GM21526 (cell line): ENCODE measurements around the gene NINJ2.

ENCODE experiments used
- ATAC-seq: cut with Tn5 transposase; IDR thresholded peaks from one replicate; pipeline ENCODE4 v1.9.1; 2021; ENCODE audit warnings: moderate library complexity; ENCODE audit not compliant: unreplicated experiment, low FRiP score

The NINJ2 gene

DNA sequence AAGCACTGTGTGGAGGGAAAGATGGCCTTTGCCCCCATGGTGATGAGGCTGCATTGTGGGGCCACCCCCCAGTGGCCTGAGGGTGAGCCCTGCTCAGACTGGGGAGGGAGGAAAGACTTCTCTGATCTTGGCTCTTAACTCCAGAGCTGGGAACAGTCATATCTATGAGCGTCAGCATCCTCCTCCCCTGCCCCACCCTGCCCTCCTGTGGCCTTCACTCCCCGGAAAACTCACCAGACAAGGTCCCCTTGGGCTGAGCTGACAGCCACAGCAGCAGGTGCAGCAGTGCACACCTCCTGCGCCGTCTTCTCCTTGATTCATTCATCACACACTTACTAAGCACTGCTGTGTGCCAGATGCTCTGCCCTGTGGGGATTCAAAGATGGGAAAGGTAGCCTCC is 104.7 kb downstream of the NINJ2 start:
- ATAC-seq = no peak

GRCh38 chr12:556498-556897 is 106.7 kb downstream of the NINJ2 start:
- no peak for ATAC-seq

DNA sequence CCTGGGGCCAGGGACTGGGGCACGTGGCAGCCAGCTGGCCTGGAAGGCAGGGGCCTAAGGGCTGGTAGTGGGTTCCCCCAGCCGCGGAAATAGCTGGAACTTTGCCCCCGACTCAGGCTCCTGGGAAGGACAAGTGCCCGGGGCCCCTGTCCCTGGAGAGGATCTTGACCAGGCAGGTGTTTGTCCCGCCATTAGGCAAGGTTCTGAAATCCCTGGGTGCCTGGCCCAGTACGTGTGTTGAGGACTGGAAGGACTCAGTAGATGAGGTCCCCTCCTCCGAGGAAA is 109.3 kb downstream of the NINJ2 start:
- no peak for ATAC-seq

DNA sequence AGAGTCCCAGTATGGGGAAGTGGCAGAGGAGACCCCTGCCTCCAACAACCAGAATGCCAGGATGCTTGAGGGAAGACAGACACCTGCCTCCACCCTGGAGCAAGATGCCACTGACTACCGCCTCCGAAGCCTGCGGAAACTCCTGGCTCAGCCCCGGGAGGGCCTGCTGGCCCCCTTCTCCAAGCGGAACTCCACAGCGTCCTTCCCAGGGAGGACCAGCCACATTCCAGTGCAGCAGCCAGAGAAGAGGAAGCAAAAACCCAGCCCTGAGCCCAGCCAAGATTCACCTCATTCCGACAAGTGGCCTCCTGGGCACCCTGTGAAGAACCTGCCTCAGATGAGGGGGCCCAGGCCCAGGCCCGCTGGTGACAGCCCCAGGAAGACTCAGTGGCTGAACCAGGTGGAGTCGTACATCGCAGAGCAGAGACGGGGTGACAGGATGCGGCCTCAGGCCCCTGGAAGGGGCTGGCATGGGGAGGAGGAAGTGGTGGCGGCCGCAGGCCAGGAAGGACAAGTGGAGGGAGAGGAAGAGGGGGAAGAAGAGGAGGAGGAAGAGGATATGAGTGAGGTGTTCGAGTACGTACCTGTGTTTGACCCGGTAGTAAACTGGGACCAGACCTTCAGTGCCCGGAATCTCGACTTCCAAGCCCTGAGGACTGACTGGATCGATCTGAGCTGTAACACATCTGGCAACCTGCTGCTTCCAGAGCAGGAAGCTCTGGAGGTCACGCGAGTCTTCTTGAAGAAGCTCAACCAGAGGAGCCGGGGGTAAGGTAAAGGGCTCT is 109.8 kb downstream of the NINJ2 start:
- no peak for ATAC-seq

GRCh38 chr12:552466-552865 is 110.8 kb downstream of the NINJ2 start:
- ATAC-seq = no peak

- ATAC-seq = no peak
These were observed 112.6 kb downstream of the NINJ2 start for GRCh38 chr12:550473-551260.

DNA sequence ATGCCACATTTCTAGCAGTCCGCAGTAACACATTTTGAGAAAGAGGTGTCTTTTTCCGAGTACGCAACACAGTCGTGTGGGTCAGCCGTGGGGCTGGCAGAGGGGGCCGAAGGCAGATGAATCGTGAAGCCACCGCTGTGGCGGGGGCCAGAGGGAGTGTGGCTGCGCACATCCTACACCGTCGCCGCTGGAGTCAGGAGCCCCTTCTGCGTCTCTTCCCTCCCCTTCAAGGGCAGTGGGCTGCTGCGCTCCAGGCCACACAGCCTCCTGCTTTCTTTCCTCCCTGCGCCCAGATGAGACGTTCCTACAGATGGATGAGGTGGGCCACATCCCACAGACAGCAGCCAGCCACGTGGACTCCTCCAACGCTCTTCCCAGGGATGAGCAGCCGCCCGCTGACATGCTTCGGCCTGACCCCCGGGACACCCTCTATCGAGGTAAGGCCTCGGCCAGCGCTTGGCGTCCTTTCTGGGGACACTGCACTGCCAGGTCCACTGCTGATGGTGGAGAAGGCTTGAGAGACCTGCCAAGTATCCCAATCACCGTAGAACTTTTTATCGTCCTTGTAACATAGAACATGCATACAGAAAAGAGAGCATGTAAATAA is 113.7 kb downstream of the NINJ2 start:
- ATAC-seq = no peak

GRCh38 chr12:547883-548470 is 115.3 kb downstream of the NINJ2 start:
- no peak for ATAC-seq

- ATAC-seq = no peak
These were observed 116.1 kb downstream of the NINJ2 start for GRCh38 chr12:546920-547845.

- no peak for ATAC-seq
These were observed 116.9 kb downstream of the NINJ2 start for GRCh38 chr12:546265-546919.

DNA sequence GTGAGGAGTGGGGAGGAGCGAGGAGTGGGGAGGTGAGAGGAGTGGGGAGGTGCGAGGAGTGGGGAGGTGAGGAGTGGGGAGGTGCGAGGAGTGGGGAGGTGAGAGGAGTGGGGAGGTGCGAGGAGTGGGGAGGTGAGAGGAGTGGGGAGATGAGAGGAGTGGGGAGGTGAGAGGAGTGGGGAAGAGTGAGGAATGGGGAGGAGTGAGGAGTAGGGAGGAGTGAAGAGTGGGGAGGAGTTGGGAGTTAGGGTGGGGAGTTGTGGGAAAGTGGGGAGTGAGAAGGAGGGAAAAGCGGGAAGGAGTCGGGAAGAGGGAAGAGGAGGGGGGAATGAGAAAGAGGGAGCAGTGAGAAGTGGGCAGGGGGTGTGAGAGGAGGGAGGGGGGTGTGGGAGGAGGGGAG is 117.4 kb downstream of the NINJ2 start:
- no peak for ATAC-seq

GRCh38 chr12:544941-545635 is 118.2 kb downstream of the NINJ2 start:
- ATAC-seq = no peak

- ATAC-seq = no peak
These were observed 119.1 kb downstream of the NINJ2 start for GRCh38 chr12:544142-544541.

DNA sequence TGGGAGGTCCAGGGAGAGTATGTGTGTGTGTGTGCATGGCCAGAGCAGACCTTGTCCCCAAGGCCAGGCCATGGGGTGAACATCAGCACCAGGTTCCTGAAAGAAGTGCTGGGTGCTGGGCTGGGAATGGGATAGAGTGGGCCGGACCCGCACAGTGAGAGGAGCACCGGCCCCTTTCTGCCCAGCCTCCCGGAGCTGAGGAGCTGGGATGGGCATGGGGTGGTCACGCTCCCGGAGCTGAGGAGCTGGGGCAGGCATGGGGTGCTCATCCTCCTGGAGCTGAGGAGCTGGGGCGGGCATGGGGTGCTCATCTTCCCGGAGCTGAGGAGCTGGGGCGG is 120.2 kb downstream of the NINJ2 start:
- no peak for ATAC-seq

GRCh38 chr12:542395-543113 is 120.7 kb downstream of the NINJ2 start:
- ATAC-seq = no peak

DNA sequence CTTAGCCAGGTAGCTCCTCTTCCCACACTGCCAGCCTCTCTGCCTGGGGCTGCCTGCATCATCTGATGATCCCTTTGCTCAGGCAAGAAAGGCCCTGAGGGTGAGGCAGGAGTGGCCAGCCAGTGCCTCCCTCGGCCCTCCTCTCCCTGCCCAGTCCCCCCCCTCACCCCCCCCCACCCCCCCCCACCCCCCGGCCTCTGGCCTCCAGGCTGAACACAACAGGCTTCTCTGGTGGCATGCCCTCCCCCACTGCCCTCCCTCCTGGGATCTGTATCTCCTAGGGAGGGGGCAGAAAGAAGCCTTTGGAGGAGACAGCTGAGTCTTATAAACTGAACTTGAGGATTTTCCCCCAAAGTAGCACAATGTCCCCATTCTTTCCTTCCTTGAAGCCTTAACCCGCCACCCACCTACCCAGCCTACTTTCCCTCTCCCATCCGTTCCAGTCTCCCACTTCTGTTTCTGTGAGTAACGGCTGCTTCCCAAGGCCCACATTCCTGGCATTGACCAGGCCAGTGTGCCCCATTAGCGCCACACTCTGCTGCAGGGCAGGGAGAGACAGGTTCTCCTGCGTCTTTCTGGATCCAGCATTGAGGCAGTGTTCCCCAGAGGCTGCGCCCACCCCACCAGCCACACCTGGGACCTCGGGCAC is 121.4 kb downstream of the NINJ2 start:
- ATAC-seq = no peak

- ATAC-seq = no peak
These were observed 123.5 kb downstream of the NINJ2 start for GRCh38 chr12:539540-540310.
